IMR-90 (cell line): ENCODE measurements around the gene RAD51AP1. TPM values are rescaled to one million over a fixed set of nuclear protein-coding genes. Genes with fewer than 3 reads are reported as not detected.

Source experiments
- ATAC-seq: fragments of 200-7000 bp; cut with Tn5 transposase; 2 replicates; pipeline ENCODE4 v1.9.1; 2020; ENCODE audit warnings: low read depth, mild to moderate bottlenecking, moderate library complexity
- BruUV-seq: library from RNA; stranded (reverse); fragments of 400-500 nt; replicated peaks from 2 replicates; lab custom pipeline; 2021; lab: Mats Ljungman, UMichigan
- CTCF ChIA-PET: fragments of 300-600 bp; formaldehyde crosslinking; extraction: SDS; loops from one replicate; lab custom pipeline; 2021; ENCODE audit warnings: antibody characterized with exemption; lab: Yijun Ruan, JAX
- POLR2A ChIA-PET: fragments of 300-600 bp; sonication (Branson Sonifier 250); formaldehyde crosslinking; loops from one replicate; lab custom pipeline; 2022; ENCODE audit warnings: antibody characterized with exemption; ENCODE audit not compliant: unreplicated experiment; lab: Charles Lee
- DNase-seq: peaks from one replicate; pipeline ENCODE4 v3.0.0; 2013
- H2AFZ ChIP-seq: replicated peaks from 2 replicates; pipeline ENCODE3; 2013; ENCODE audit warnings: low read length, mild to moderate bottlenecking; ENCODE audit not compliant: poor library complexity
- H2AK5ac ChIP-seq: 2 replicates; pipeline ENCODE4 v1.6.1; 2013; ENCODE audit warnings: low read depth, low read length, inconsistent platforms
- H2AK9ac ChIP-seq: replicated peaks from 2 replicates; pipeline ENCODE3; 2013; ENCODE audit warnings: mild to moderate bottlenecking, low read depth, low read length, moderate library complexity; ENCODE audit not compliant: poor library complexity
- H2BK120ac ChIP-seq: 2 replicates; pipeline ENCODE4 v1.6.1; 2013; ENCODE audit warnings: low read depth, low read length, inconsistent platforms
- H2BK15ac ChIP-seq: 3 replicates; pipeline ENCODE4 v1.6.1; 2013; ENCODE audit warnings: low read depth, low read length, inconsistent platforms
- H2BK20ac ChIP-seq: 2 replicates; pipeline ENCODE4 v1.6.1; 2013; ENCODE audit warnings: low read depth, mild to moderate bottlenecking, inconsistent platforms, low read length, moderate library complexity
- H2BK5ac ChIP-seq: 2 replicates; pipeline ENCODE4 v1.6.1; 2013; ENCODE audit warnings: mild to moderate bottlenecking, low read depth, low read length, inconsistent platforms; ENCODE audit not compliant: poor library complexity, severe bottlenecking
- H3K14ac ChIP-seq: replicated peaks from 2 replicates; pipeline ENCODE4 v1.6.1; 2013; ENCODE audit warnings: low read depth, low read length, inconsistent platforms
- H3K18ac ChIP-seq: 2 replicates; pipeline ENCODE4 v1.6.1; 2013; ENCODE audit warnings: low read depth, low read length, control low read depth
- H3K23ac ChIP-seq: 2 replicates; pipeline ENCODE4 v1.6.1; 2013; ENCODE audit warnings: low read depth, low read length, inconsistent platforms
- H3K27ac ChIP-seq: 2 replicates; pipeline ENCODE4 v1.5.1; 2013; ENCODE audit warnings: mild to moderate bottlenecking, control low read depth, low read length; ENCODE audit not compliant: insufficient read depth
- H3K27me3 ChIP-seq: 2 replicates; pipeline ENCODE4 v1.6.1; 2013; ENCODE audit warnings: low read length; ENCODE audit not compliant: control insufficient read depth, insufficient read depth
- H3K36me3 ChIP-seq: 2 replicates; pipeline ENCODE4 v1.6.1; 2013; ENCODE audit warnings: low read length, mixed read lengths; ENCODE audit not compliant: control insufficient read depth, insufficient read depth
- H3K4ac ChIP-seq: 2 replicates; pipeline ENCODE4 v1.6.1; 2013; ENCODE audit warnings: low read depth, low read length, inconsistent platforms
- H3K4me1 ChIP-seq: 2 replicates; pipeline ENCODE4 v1.6.1; 2013; ENCODE audit warnings: low read length, mixed read lengths; ENCODE audit not compliant: control insufficient read depth, insufficient read depth
- H3K4me2 ChIP-seq: 2 replicates; pipeline ENCODE4 v1.6.1; 2013; ENCODE audit warnings: low read depth, mild to moderate bottlenecking, control low read depth, low read length, moderate library complexity
- H3K4me3 ChIP-seq: 2 replicates; pipeline ENCODE4 v1.5.1; 2013; ENCODE audit warnings: low read depth, mild to moderate bottlenecking, control low read depth, low read length, moderate library complexity; ENCODE audit not compliant: insufficient read depth
- H3K56ac ChIP-seq: 2 replicates; pipeline ENCODE4 v1.6.1; 2013; ENCODE audit warnings: low read length, inconsistent platforms; ENCODE audit not compliant: insufficient read depth; ENCODE audit errors: extremely low read depth
- H3K79me1 ChIP-seq, 2 experiments: 2 replicates each; pipeline ENCODE4 v1.6.1; 2013; ENCODE audit warnings: low read length in 2 of 2, inconsistent platforms in 1 of 2, low read depth in 1 of 2
- H3K9ac ChIP-seq: 2 replicates; pipeline ENCODE4 v1.6.1; 2013; ENCODE audit warnings: low read depth, low read length, control low read depth
- H3K9me1 ChIP-seq: 2 replicates; pipeline ENCODE4 v1.6.1; 2013; ENCODE audit warnings: low read length, inconsistent platforms; ENCODE audit not compliant: insufficient read depth
- H3K9me3 ChIP-seq: 2 replicates; pipeline ENCODE4 v1.6.1; 2013; ENCODE audit warnings: low read length; ENCODE audit not compliant: control insufficient read depth, insufficient read depth
- H4K20me1 ChIP-seq: 2 replicates; pipeline ENCODE4 v1.6.1; 2013; ENCODE audit warnings: low read length, inconsistent platforms; ENCODE audit not compliant: insufficient read depth
- H4K5ac ChIP-seq: 2 replicates; pipeline ENCODE4 v1.6.1; 2013; ENCODE audit warnings: mild to moderate bottlenecking, low read depth, low read length, control low read depth
- H4K8ac ChIP-seq, 2 experiments: 2 replicates each; pipeline ENCODE4 v1.6.1; 2013; ENCODE audit warnings: low read depth in 2 of 2, low read length in 2 of 2, control low read depth in 1 of 2, inconsistent platforms in 1 of 2
- H4K91ac ChIP-seq: 2 replicates; pipeline ENCODE4 v1.6.1; 2013; ENCODE audit warnings: low read depth, low read length, inconsistent platforms; ENCODE audit not compliant: insufficient read depth
- BHLHE40 ChIP-seq: fragments of 150-350 bp; IDR thresholded peaks from 2 replicates; pipeline ENCODE4 v1.6.1; 2016; ENCODE audit warnings: mild to moderate bottlenecking, low read depth, low read length
- CEBPB ChIP-seq: IDR thresholded peaks from 2 replicates; pipeline ENCODE4 v1.6.1; 2012; ENCODE audit warnings: low read depth, low read length, improper control_type of control experiment
- CHD1 ChIP-seq: IDR thresholded peaks from 2 replicates; pipeline ENCODE4 v1.6.1; 2012; ENCODE audit warnings: low read depth, low read length, improper control_type of control experiment
- CTCF ChIP-seq: conservative IDR thresholded peaks from 2 replicates; pipeline ENCODE4 v1.5.1; 2012; ENCODE audit warnings: mild to moderate bottlenecking, low read depth, low read length, improper control_type of control experiment
- MAFK ChIP-seq: IDR thresholded peaks from 2 replicates; pipeline ENCODE4 v1.6.1; 2012; ENCODE audit warnings: low read depth, low read length, improper control_type of control experiment
- MAZ ChIP-seq: IDR thresholded peaks from 2 replicates; pipeline ENCODE4 v1.6.1; 2012; ENCODE audit warnings: low read depth, mild to moderate bottlenecking, low read length, improper control_type of control experiment, moderate library complexity, borderline replicate concordance
- MXI1 ChIP-seq: IDR thresholded peaks from 2 replicates; pipeline ENCODE4 v1.6.1; 2012; ENCODE audit warnings: low read depth, mild to moderate bottlenecking, low read length, moderate library complexity, borderline replicate concordance
- POLR2A ChIP-seq: IDR thresholded peaks from 2 replicates; pipeline ENCODE4 v1.6.1; 2012; ENCODE audit warnings: mild to moderate bottlenecking, low read depth, low read length
- RFX5 ChIP-seq: IDR thresholded peaks from 2 replicates; pipeline ENCODE4 v1.8.0; 2012; ENCODE audit warnings: low read depth, mild to moderate bottlenecking, low read length, moderate library complexity
- SMC3 ChIP-seq: fragments of 150-350 bp; IDR thresholded peaks from 2 replicates; pipeline ENCODE4 v1.6.1; 2016; ENCODE audit warnings: low read depth, mild to moderate bottlenecking, antibody characterized with exemption, low read length, moderate library complexity
- USF2 ChIP-seq: fragments of 150-350 bp; IDR thresholded peaks from 2 replicates; pipeline ENCODE4 v1.6.1; 2017; ENCODE audit warnings: mild to moderate bottlenecking, antibody characterized with exemption, low read length, low read depth
- WGBS, 2 experiments: methylation state at CpG; one replicate each; pipeline versions ENCODE4 v1.1.5 to v1.1.7; 2013; ENCODE audit warnings: missing lambda C conversion rate in 2 of 2; ENCODE audit not compliant: insufficient read length in 1 of 2; ENCODE audit errors: extremely low coverage in 2 of 2; 5-methylcytosine and 5-hydroxymethylcytosine counted together
- dilution Hi-C: fragments of 300-500 bp; cut with HindIII; formaldehyde crosslinking; loops from one replicate; pipeline ENCODE4 v1.14.3; 2018; ENCODE audit warnings: low sequenced_read_pairs; ENCODE audit not compliant: unreplicated experiment
- in situ Hi-C: fragments of 300-500 bp; cut with MboI; formaldehyde crosslinking; loops from 3 replicates; pipeline ENCODE4 v1.14.3; 2019; ENCODE audit warnings: low sequenced_read_pairs, inconsistent platforms, mixed read lengths
- intact Hi-C: fragments of 100-400 bp; cut with micrococcal nuclease; formaldehyde crosslinking; loops from 2 replicates; pipeline ENCODE4 v1.10.0; 2022
- polyA plus RNA-seq, 3 experiments: library from polyadenylated mRNA; depleted of rRNA; stranded (reverse); fragments of >200 nt; gene quantifications; 2 replicates each; pipeline ENCODE4 v1.2.3, GENCODE V29; 2012; ENCODE audit warnings: low replicate concordance in 1 of 3
- total RNA-seq: library from RNA; depleted of rRNA; stranded (reverse); fragments of >200 nt; gene quantifications from 2 replicates; pipeline ENCODE4 v1.2.3, GENCODE V29; 2012

Gene RAD51AP1
- total and polyA plus RNA-seq, 2 of the 4 experiments (the other 2 are of a cell fraction), result 6.5 to 10.2 TPM

- Histone ChIP-seq H3K4me2 (no peak overlapping the region), H3K27me3 (no peaks in the 10 kb centered on the region), H3K9me3 (no peaks in the 10 kb centered on the region), H2BK15ac (no peak overlapping the region), H3K9ac (no peak overlapping the region), H3K9me1 (no peaks in the 10 kb centered on the region), H4K8ac (no peak overlapping the region), H3K14ac (no peak overlapping the region), H3K56ac (no peak overlapping the region), H2BK20ac (no peak overlapping the region), H2BK5ac (no peak overlapping the region), H3K36me3 (peaks cover 2% of the 10 kb centered on the region), H3K4ac (no peak overlapping the region), H2AK9ac (no peak overlapping the region), H3K4me3 (no peak overlapping the region), H4K5ac (no peak overlapping the region), H3K79me1 (peaks cover 20 to 29% of the 10 kb centered on the region in 2 experiments), H3K23ac (no peak overlapping the region), H2AK5ac (no peak overlapping the region), H4K20me1 (no peaks in the 10 kb centered on the region), H2BK120ac (no peak overlapping the region), H3K4me1 (no peaks in the 10 kb centered on the region), H3K27ac (no peak overlapping the region), H2AFZ (no peak overlapping the region), H3K18ac (no peak overlapping the region), H4K91ac (no peak overlapping the region)
- ChIA-PET POLR2A (no interaction called here), CTCF (no interaction called here)
- intact Hi-C loops (loop anchor here (5.0 kb wide), 3 partner anchors 111 to 221 kb away; partner anchors contain the start of genes AKAP3, NDUFA9 and TIGAR), in situ Hi-C loops (no loop called here), dilution Hi-C loops (no loop called here)
- TF ChIP-seq MAFK, result no peak
- TF ChIP-seq RFX5, result no peak
- TF ChIP-seq POLR2A, result no peak
- TF ChIP-seq SMC3, result no peak
- TF ChIP-seq USF2, result no peak
- no peak for TF ChIP-seq CEBPB
- no peak for TF ChIP-seq CHD1
- TF ChIP-seq CTCF, result no peak
- TF ChIP-seq MXI1, result no peak
- no peak for TF ChIP-seq BHLHE40
- TF ChIP-seq MAZ, result no peak
- BruUV-seq, result no TSS peak
- no peak for DNase-seq
- WGBS, 2 experiments, result 82% methylated on average over 2 of the region's 2 CpGs; no CpG with 5 or more reads in 1 of the 2 experiments
- ATAC-seq, result no peak
These were observed 2.8 kb upstream of the RAD51AP1 start for GRCh38 chr12:4535871-4536270.
